Lung (tissue), 12 donors: Measurements from ENCODE around the gene FAM234A. TPM values are rescaled to one million over a fixed set of nuclear protein-coding genes. Genes with fewer than 3 reads are reported as not detected.

Experiments
- ATAC-seq: fragments of 200-7000 bp; cut with Tn5 transposase; one replicate; pipeline ENCODE4 v1.9.1; 2020; ENCODE audit warnings: moderate number of reproducible peaks; ENCODE audit not compliant: insufficient read depth, low FRiP score
- DNase-seq, 3 donors: peaks; one replicate each; pipeline ENCODE4 v3.0.0-alpha.2; 2013 to 2017
- H3K27ac ChIP-seq, 2 donors: one replicate each; pipeline ENCODE4 v1.5.1; 2013; ENCODE audit warnings: mild to moderate bottlenecking in 2 of 2, moderate library complexity in 2 of 2, control low read depth in 1 of 2, inconsistent platforms in 1 of 2, low read depth in 1 of 2, low read length in 1 of 2
- H3K27me3 ChIP-seq, 3 donors: one replicate each; pipeline ENCODE4 v1.5.1; 2013; ENCODE audit warnings: low read length in 2 of 3; ENCODE audit not compliant: control insufficient read depth in 3 of 3, insufficient read depth in 3 of 3
- H3K36me3 ChIP-seq, 4 donors: one replicate each; pipeline ENCODE4 v1.5.1; 2013; ENCODE audit warnings: low read length in 4 of 4, mild to moderate bottlenecking in 1 of 4, moderate library complexity in 1 of 4; ENCODE audit not compliant: control insufficient read depth in 4 of 4, insufficient read depth in 4 of 4
- H3K4me1 ChIP-seq, 5 donors: one replicate each; pipeline ENCODE4 v1.5.1; 2013; ENCODE audit warnings: low read length in 5 of 5, mild to moderate bottlenecking in 2 of 5, moderate library complexity in 1 of 5; ENCODE audit not compliant: control insufficient read depth in 5 of 5, insufficient read depth in 5 of 5
- H3K4me3 ChIP-seq: one replicate; pipeline ENCODE4 v1.5.1; 2013; ENCODE audit warnings: mild to moderate bottlenecking, control low read depth, moderate library complexity
- H3K9ac ChIP-seq, 2 donors: one replicate each; pipeline ENCODE4 v1.5.1; 2013; ENCODE audit warnings: low read length in 2 of 2, control low read depth in 1 of 2; ENCODE audit not compliant: insufficient read depth in 1 of 2
- H3K9me3 ChIP-seq, 4 donors: one replicate each; pipeline ENCODE4 v1.5.1; 2013; ENCODE audit warnings: low read length in 3 of 4, mild to moderate bottlenecking in 1 of 4, moderate library complexity in 1 of 4; ENCODE audit not compliant: control insufficient read depth in 4 of 4, insufficient read depth in 3 of 4
- CTCF ChIP-seq: IDR thresholded peaks from 2 replicates; pipeline ENCODE4 v1.5.1; 2012; ENCODE audit warnings: mild to moderate bottlenecking; ENCODE audit errors: control extremely low read depth, extremely low read depth
- WGBS, 2 donors: extraction: QIAGEN DNeasy Blood & Tissue Kit; methylation state at CpG; one replicate each; pipeline ENCODE4 v1.1.7; 2013; 5-methylcytosine and 5-hydroxymethylcytosine counted together
- polyA plus RNA-seq, 2 donors: library from polyadenylated mRNA; stranded (reverse); fragments of 200-250 nt; gene quantifications; one replicate each; pipeline ENCODE4 v1.2.1, GENCODE V29; 2013
- total RNA-seq, 2 donors: library from RNA; depleted of rRNA in 1 of 2; stranded (reverse); fragments of >200 nt in 1 of 2; gene quantifications; one replicate each; pipeline ENCODE4 v1.2.1, GENCODE V29; 2014 to 2021
- donor health status: control.
- donor health status: control.
- donor health status: Bipolar disorder and iron deficiency.
- donor health status: healthy.
- donor health status: DM: yes; HTN: yes; CAD: no.

The FAM234A gene
- total and polyA plus RNA-seq, 4 donors, result 41.5 to 78.5 (median 59.7) TPM

- ATAC-seq, result no peak
- H3K27ac ChIP-seq, result no peak overlapping the region
- no peaks in the 10 kb centered on the region for H3K9me3 ChIP-seq
- WGBS, 2 donors, result 70 to 82% methylated on average over 40 of the region's 40 CpGs
- no peak for TF ChIP-seq CTCF
- peaks cover 0 to 16% (median 9%) of the 10 kb centered on the region in 4 donors for H3K36me3 ChIP-seq
- DNase-seq, result no peak
- no peak overlapping the region for H3K9ac ChIP-seq
- H3K27me3 ChIP-seq, result peaks cover 0 to 10% (median 0%) of the 10 kb centered on the region in 3 donors
- peaks cover 0 to 5% (median 0%) of the 10 kb centered on the region in 5 donors for H3K4me1 ChIP-seq
- H3K4me3 ChIP-seq, result no peak overlapping the region
These were observed 33.8 kb downstream of the FAM234A start for GRCh38 chr16:268141-269053.

DNA sequence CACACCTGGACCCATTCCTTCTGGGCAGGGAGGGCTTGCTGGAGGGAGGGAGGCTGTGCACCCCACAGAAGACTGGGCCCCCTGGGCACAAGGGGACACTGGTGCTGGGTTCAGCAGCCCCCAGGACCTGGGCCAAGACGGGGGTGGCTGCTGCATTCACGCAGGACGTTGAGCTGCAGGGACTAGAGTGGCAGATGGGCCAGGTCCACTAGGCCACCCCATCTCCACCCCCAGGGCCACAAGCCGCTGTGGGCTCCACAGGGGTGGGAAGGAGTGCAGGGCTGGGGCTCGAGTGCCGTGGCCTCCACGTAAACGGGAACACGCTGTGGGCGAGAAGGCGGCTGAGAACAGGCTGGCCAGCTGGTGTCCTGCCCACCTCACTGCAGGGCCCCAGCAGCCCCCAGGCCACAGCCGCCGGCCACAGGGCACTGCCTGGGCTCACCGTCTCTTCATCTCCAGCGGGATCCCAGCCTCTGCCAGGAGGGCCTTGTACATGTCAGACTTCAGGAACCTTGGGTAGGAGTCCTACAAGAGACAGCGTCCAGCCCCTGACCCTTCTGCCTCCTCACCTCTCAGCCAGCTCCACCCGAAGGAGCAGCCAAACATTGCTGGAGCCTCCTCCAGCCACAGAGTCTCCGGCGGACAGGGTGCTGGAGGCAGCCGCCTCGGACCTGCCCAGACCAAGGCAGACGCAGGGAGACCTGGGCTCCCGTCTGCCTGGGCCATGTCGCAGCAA lies 34.6 kb downstream of the FAM234A start:
- DNase-seq, result no peak
- no peak overlapping the region for H3K27ac ChIP-seq
- WGBS, 2 donors, result 85 to 91% methylated on average over 24 of the region's 24 CpGs

GRCh38 chr16:270381-271255 lies 36.0 kb downstream of the FAM234A start:
- no peak overlapping the region for H3K9ac ChIP-seq
- no peak overlapping the region for H3K4me3 ChIP-seq
- H3K27ac ChIP-seq, result no peak overlapping the region
- DNase-seq (no peak), ATAC-seq (no peak)
- WGBS, 2 donors, result 84 to 88% methylated on average over 33 to 34 of the region's 34 CpGs
- no peak for TF ChIP-seq CTCF
- peaks cover 0 to 1% (median 0%) of the 10 kb centered on the region in 4 donors for H3K9me3 ChIP-seq
- H3K4me1 ChIP-seq, result peaks cover 0 to 14% (median 0%) of the 10 kb centered on the region in 5 donors
- H3K36me3 ChIP-seq, result no peaks in the 10 kb centered on the region
- peaks cover 0 to 20% (median 3%) of the 10 kb centered on the region in 3 donors for H3K27me3 ChIP-seq

More for the DNA sequence above, 34.6 kb downstream of the FAM234A start:
- no peak overlapping the region for H3K9ac ChIP-seq
- ATAC-seq, result no peak
- no peak overlapping the region for H3K4me3 ChIP-seq
- peaks cover 0 to 13% (median 0%) of the 10 kb centered on the region in 3 donors for H3K27me3 ChIP-seq
- no peak for TF ChIP-seq CTCF
- peaks cover 0 to 9% (median 4%) of the 10 kb centered on the region in 4 donors for H3K36me3 ChIP-seq
- peaks cover 0 to 5% (median 0%) of the 10 kb centered on the region in 5 donors for H3K4me1 ChIP-seq
- no peaks in the 10 kb centered on the region for H3K9me3 ChIP-seq
